H9 (cell line): Measurements from ENCODE around the gene PAFAH1B1. TPM values are rescaled to one million over a fixed set of nuclear protein-coding genes. Genes with fewer than 3 reads are reported as not detected.

ENCODE experiments used
- DNase-seq: peaks from one replicate; pipeline ENCODE4 v3.0.0-alpha.2; 2017
- H2AFZ ChIP-seq: one replicate; pipeline ENCODE4 v1.6.1; 2013; ENCODE audit warnings: mild to moderate bottlenecking, low read length, control low read depth, moderate library complexity
- H2AK5ac ChIP-seq: 2 replicates; pipeline ENCODE4 v1.6.1; 2013; ENCODE audit warnings: low read length, control low read depth, mixed read lengths; ENCODE audit not compliant: insufficient read length
- H2BK120ac ChIP-seq: one replicate; pipeline ENCODE4 v1.6.1; 2013; ENCODE audit warnings: low read depth, mild to moderate bottlenecking, low read length, control low read depth, inconsistent platforms; ENCODE audit not compliant: poor library complexity, severe bottlenecking
- H2BK12ac ChIP-seq: 2 replicates; pipeline ENCODE4 v1.6.1; 2013; ENCODE audit warnings: low read length, control low read depth, mixed read lengths, low read depth; ENCODE audit not compliant: insufficient read length
- H2BK15ac ChIP-seq: 2 replicates; pipeline ENCODE4 v1.6.1; 2013; ENCODE audit warnings: low read depth, low read length, control low read depth
- H2BK20ac ChIP-seq: one replicate; pipeline ENCODE4 v1.6.1; 2013; ENCODE audit warnings: low read depth, mild to moderate bottlenecking, low read length, control low read depth, inconsistent platforms; ENCODE audit not compliant: poor library complexity, severe bottlenecking
- H2BK5ac ChIP-seq: 2 replicates; pipeline ENCODE4 v1.6.1; 2013; ENCODE audit warnings: low read length, control low read depth, mixed read lengths; ENCODE audit not compliant: insufficient read length
- H3K14ac ChIP-seq: 2 replicates; pipeline ENCODE4 v1.6.1; 2013; ENCODE audit warnings: low read length, control low read depth; ENCODE audit not compliant: insufficient read depth
- H3K18ac ChIP-seq: 2 replicates; pipeline ENCODE4 v1.6.1; 2013; ENCODE audit warnings: low read depth, mild to moderate bottlenecking, mixed read lengths, low read length, control low read depth; ENCODE audit not compliant: insufficient read length
- H3K23ac ChIP-seq: 2 replicates; pipeline ENCODE4 v1.6.1; 2013; ENCODE audit warnings: low read length, control low read depth, mixed read lengths, low read depth; ENCODE audit not compliant: insufficient read length
- H3K23me2 ChIP-seq: 2 replicates; pipeline ENCODE4 v1.6.1; 2013; ENCODE audit warnings: low read depth, mild to moderate bottlenecking, mixed read lengths, low read length, control low read depth; ENCODE audit not compliant: insufficient read length, poor library complexity, severe bottlenecking
- H3K27ac ChIP-seq: 2 replicates; pipeline ENCODE4 v1.5.1; 2013; ENCODE audit warnings: low read length, control low read depth, mixed read lengths, low read depth; ENCODE audit not compliant: insufficient read length
- H3K27me3 ChIP-seq: 2 replicates; pipeline ENCODE4 v1.6.1; 2013; ENCODE audit warnings: low read length, control low read depth, inconsistent platforms; ENCODE audit not compliant: insufficient read depth
- H3K4ac ChIP-seq: 2 replicates; pipeline ENCODE4 v1.6.1; 2013; ENCODE audit warnings: low read depth, mild to moderate bottlenecking, control low read depth, inconsistent platforms, low read length, moderate library complexity
- H3K4me1 ChIP-seq: 2 replicates; pipeline ENCODE4 v1.6.1; 2013; ENCODE audit warnings: low read length, control low read depth, inconsistent platforms; ENCODE audit not compliant: insufficient read depth
- H3K4me2 ChIP-seq: 2 replicates; pipeline ENCODE4 v1.6.1; 2013; ENCODE audit warnings: low read length, control low read depth, mixed read lengths; ENCODE audit not compliant: insufficient read length, insufficient read depth
- H3K56ac ChIP-seq: 2 replicates; pipeline ENCODE4 v1.6.1; 2013; ENCODE audit warnings: low read depth, mild to moderate bottlenecking, mixed read lengths, low read length, control low read depth; ENCODE audit not compliant: insufficient read length
- H3K79me1 ChIP-seq: 2 replicates; pipeline ENCODE4 v1.6.1; 2013; ENCODE audit warnings: low read depth, mild to moderate bottlenecking, moderate library complexity, low read length, control low read depth, inconsistent platforms; ENCODE audit not compliant: insufficient read depth, poor library complexity, severe bottlenecking
- H3K79me2 ChIP-seq: 2 replicates; pipeline ENCODE4 v1.6.1; 2013; ENCODE audit warnings: low read length, control low read depth, inconsistent platforms; ENCODE audit not compliant: insufficient read depth
- H3K9ac ChIP-seq: 2 replicates; pipeline ENCODE4 v1.6.1; 2013; ENCODE audit warnings: low read length, control low read depth, mixed read lengths; ENCODE audit not compliant: insufficient read length; ENCODE audit errors: extremely low read depth
- H3K9me3 ChIP-seq: one replicate; pipeline ENCODE4 v1.6.1; 2013; ENCODE audit warnings: low read depth, low read length, inconsistent platforms; ENCODE audit not compliant: control insufficient read depth
- H3T11ph ChIP-seq: one replicate; pipeline ENCODE4 v1.6.1; 2013; ENCODE audit warnings: mild to moderate bottlenecking, low read length, control low read depth, inconsistent platforms
- H4K20me1 ChIP-seq: one replicate; pipeline ENCODE4 v1.6.1; 2013; ENCODE audit not compliant: control insufficient read depth, insufficient read length, insufficient read depth
- H4K5ac ChIP-seq: 2 replicates; pipeline ENCODE4 v1.6.1; 2013; ENCODE audit warnings: low read depth, mild to moderate bottlenecking, mixed read lengths, low read length, control low read depth; ENCODE audit not compliant: insufficient read length
- H4K8ac ChIP-seq: replicated peaks from 2 replicates; pipeline ENCODE4 v1.6.1; 2013; ENCODE audit warnings: low read length, control low read depth, mixed read lengths, low read depth; ENCODE audit not compliant: insufficient read length
- H4K91ac ChIP-seq: 2 replicates; pipeline ENCODE4 v1.6.1; 2013; ENCODE audit warnings: low read depth, mild to moderate bottlenecking, moderate library complexity, mixed read lengths, low read length, control low read depth; ENCODE audit not compliant: insufficient read length
- H3K27ac Mint-ChIP-seq, 3 experiments: 2 replicates in 2 of 3; 3 replicates in 1 of 3; pipeline ENCODE4 v1.8.0; 2020 to 2021; ENCODE audit warnings: mixed read lengths in 3 of 3, mild to moderate bottlenecking in 1 of 3, moderate library complexity in 1 of 3
- H3K27me3 Mint-ChIP-seq: 2 replicates; pipeline ENCODE4 v1.8.0; 2021; ENCODE audit warnings: low read depth, mild to moderate bottlenecking, moderate library complexity, mixed read lengths
- H3K36me3 Mint-ChIP-seq, 3 experiments: 2 replicates in 2 of 3; 3 replicates in 1 of 3; pipeline ENCODE4 v1.8.0; 2020 to 2021; ENCODE audit warnings: low read depth in 3 of 3, mixed read lengths in 3 of 3; ENCODE audit not compliant: insufficient read depth in 1 of 3
- H3K4me1 Mint-ChIP-seq, 2 experiments: 2 replicates each; pipeline ENCODE4 v1.8.0; 2020; ENCODE audit warnings: mixed read lengths in 2 of 2
- H3K4me3 Mint-ChIP-seq, 2 experiments: 2 replicates in 1 of 2; 3 replicates in 1 of 2; pipeline ENCODE4 v1.8.0; 2020 to 2021; ENCODE audit warnings: mild to moderate bottlenecking in 2 of 2, mixed read lengths in 2 of 2, moderate library complexity in 1 of 2
- H3K9me3 Mint-ChIP-seq, 2 experiments: 2 replicates in 1 of 2; 3 replicates in 1 of 2; pipeline ENCODE4 v1.8.0; 2020; ENCODE audit warnings: mild to moderate bottlenecking in 2 of 2, mixed read lengths in 2 of 2, moderate library complexity in 1 of 2
- whole genome bisulfite sequencing: extraction: QIAGEN DNeasy Blood & Tissue Kit; methylation state at CpG from one replicate; pipeline ENCODE4 v1.1.7; 2013; ENCODE audit warnings: missing lambda C conversion rate, low lambda C conversion rate, mixed read lengths; ENCODE audit not compliant: insufficient read length; ENCODE audit errors: extremely low coverage; 5-methylcytosine and 5-hydroxymethylcytosine counted together
- total RNA-seq: library from RNA; stranded (reverse); gene quantifications from 2 replicates; pipeline ENCODE4 v1.2.1, GENCODE V29; 2021
- TF ChIP-seq, protein P1 (sequence below): fragments of 200-600 bp; sonication (generic); conservative IDR thresholded peaks from 3 replicates; pipeline ENCODE4 v1.8.0; 2021; ENCODE audit warnings: antibody characterized with exemption, mild to moderate bottlenecking

Gene PAFAH1B1
- total RNA-seq, 1 experiment from 2014 or later, result 134 TPM

DNA sequence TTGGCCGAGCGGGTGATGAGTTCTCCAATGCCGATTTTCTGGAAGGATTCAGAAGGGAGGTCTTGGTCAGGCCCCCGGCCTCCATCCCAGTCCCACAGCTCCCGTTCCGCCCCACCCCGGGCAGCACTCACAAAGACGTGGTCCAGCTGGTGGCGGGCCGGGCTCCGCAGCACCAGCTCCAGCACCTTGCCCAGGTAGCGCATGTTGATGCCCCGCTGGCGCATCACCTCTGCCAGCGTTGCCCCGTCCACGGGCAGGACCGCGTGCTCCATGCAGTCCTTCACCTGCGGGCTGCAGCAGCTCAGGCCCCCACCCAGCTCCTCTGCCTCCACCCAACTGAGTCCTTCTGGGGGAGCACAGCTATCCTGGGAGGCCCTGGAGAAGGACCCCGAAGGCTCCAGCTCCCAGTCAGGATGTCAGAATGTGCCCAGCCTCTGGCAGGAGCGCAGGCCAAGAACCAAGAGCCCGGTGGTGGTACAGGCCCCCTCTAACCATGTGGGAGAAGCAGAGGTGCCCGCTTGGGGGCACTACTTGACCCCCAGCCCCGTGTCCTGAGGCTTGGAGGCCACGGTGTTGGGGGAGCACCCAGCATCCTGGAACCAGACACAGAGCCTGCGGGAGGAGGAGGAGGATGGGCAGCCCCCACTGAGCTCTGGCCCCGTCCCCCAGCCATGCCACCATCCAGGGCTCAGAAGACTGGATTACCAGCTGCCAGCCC, 101.9 kb downstream of the PAFAH1B1 start:
- Histone ChIP-seq H3K27me3 (no peaks in the 10 kb centered on the region), H3T11ph (no peak overlapping the region), H3K79me1 (no peaks in the 10 kb centered on the region), H3K4me2 (no peak overlapping the region), H3K9ac (no peak overlapping the region), H3K23me2 (no peaks in the 10 kb centered on the region), H3K56ac (no peak overlapping the region), H3K18ac (no peak overlapping the region), H4K20me1 (no peaks in the 10 kb centered on the region), H3K9me3 (no peaks in the 10 kb centered on the region), H4K91ac (no peak overlapping the region), H2BK5ac (no peak overlapping the region), H4K5ac (no peak overlapping the region), H2BK120ac (no peak overlapping the region), H2BK20ac (no peak overlapping the region), H3K14ac (no peak overlapping the region), H3K4ac (no peak overlapping the region), H2AFZ (no peak overlapping the region), H3K27ac (no peak overlapping the region), H2BK15ac (no peak overlapping the region), H2AK5ac (no peak overlapping the region), H4K8ac (no peak overlapping the region), H3K4me1 (no peaks in the 10 kb centered on the region), H2BK12ac (no peak overlapping the region), H3K23ac (no peak overlapping the region), H3K79me2 (no peaks in the 10 kb centered on the region)
- no CpG with 5 or more reads among the region's 28 CpGs for WGBS
- H3K27me3 Mint-ChIP-seq, result no peaks in the 10 kb centered on the region
- H3K9me3 Mint-ChIP-seq, result no peaks in the 10 kb centered on the region
- DNase-seq, result no peak
- no peak overlapping the region for H3K4me3 Mint-ChIP-seq
- H3K27ac Mint-ChIP-seq, result no peak overlapping the region
- TF ChIP-seq, protein P1, sequence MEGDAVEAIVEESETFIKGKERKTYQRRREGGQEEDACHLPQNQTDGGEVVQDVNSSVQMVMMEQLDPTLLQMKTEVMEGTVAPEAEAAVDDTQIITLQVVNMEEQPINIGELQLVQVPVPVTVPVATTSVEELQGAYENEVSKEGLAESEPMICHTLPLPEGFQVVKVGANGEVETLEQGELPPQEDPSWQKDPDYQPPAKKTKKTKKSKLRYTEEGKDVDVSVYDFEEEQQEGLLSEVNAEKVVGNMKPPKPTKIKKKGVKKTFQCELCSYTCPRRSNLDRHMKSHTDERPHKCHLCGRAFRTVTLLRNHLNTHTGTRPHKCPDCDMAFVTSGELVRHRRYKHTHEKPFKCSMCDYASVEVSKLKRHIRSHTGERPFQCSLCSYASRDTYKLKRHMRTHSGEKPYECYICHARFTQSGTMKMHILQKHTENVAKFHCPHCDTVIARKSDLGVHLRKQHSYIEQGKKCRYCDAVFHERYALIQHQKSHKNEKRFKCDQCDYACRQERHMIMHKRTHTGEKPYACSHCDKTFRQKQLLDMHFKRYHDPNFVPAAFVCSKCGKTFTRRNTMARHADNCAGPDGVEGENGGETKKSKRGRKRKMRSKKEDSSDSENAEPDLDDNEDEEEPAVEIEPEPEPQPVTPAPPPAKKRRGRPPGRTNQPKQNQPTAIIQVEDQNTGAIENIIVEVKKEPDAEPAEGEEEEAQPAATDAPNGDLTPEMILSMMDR, result no peak
- H3K36me3 Mint-ChIP-seq, result peaks cover 10 to 50% (median 38%) of the 10 kb centered on the region in 3 experiments; a peak in 6 of 7 replicates
- H3K4me1 Mint-ChIP-seq, result no peaks in the 10 kb centered on the region; a peak in 1 of 4 replicates
